Measurements from ENCODE around the gene DCDC2. TPM values are rescaled to one million over a fixed set of nuclear protein-coding genes. Genes with fewer than 3 reads are reported as not detected.
A peak's percentile ranks its signal among the peaks of the same experiment; 100 is the strongest.

The DCDC2 gene
- total RNA-seq, 1 experiment from 2014 or later = 1.8 TPM

DNA sequence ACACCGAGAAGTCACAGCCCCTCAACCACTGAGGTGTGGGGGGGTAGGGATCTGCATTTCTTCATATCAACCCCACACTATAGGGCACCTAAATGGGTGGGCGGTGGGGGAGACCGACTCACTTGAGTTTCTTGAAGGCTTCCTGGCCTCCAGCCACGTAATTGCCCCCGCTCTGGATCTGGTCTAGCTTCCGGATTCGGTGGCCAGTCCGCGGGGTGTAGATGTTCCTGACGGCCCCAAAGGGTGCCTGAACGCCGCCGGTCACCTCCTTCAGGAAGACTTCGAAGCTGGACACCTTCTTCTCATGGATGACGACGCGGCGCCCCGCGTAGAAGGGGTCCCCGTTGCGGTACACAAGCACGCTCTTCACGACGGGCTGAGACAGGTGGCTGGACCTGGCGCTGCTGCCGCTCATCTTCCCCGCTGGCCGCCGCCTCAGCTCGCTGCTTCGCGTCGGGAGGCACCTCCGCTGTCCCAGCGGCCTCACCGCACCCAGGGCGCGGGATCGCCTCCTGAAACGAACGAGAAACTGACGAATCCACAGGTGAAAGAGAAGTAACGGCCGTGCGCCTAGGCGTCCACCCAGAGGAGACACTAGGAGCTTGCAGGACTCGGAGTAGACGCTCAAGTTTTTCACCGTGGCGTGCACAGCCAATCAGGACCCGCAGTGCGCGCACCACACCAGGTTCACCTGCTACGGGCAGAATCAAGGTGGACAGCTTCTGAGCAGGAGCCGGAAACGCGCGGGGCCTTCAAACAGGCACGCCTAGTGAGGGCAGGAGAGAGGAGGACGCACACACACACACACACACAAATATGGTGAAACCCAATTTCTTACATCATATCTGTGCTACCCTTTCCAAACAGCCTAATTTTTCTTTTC lies at the start of gene DCDC2 (continued):
- no peak for TF ChIP-seq ZNF396 (CRISPR knock-in tag; IDR thresholded peaks at IDR 0.05; ENCODE audit: borderline replicate concordance)
- no peak for TF ChIP-seq SMAD4 (CRISPR knock-in tag; IDR thresholded peaks at IDR 0.05)
- TF ChIP-seq, protein P1, sequence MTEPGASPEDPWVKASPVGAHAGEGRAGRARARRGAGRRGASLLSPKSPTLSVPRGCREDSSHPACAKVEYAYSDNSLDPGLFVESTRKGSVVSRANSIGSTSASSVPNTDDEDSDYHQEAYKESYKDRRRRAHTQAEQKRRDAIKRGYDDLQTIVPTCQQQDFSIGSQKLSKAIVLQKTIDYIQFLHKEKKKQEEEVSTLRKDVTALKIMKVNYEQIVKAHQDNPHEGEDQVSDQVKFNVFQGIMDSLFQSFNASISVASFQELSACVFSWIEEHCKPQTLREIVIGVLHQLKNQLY (CRISPR knock-in tag; IDR thresholded peaks at IDR 0.05) = no peak
- TF ChIP-seq, protein P2, sequence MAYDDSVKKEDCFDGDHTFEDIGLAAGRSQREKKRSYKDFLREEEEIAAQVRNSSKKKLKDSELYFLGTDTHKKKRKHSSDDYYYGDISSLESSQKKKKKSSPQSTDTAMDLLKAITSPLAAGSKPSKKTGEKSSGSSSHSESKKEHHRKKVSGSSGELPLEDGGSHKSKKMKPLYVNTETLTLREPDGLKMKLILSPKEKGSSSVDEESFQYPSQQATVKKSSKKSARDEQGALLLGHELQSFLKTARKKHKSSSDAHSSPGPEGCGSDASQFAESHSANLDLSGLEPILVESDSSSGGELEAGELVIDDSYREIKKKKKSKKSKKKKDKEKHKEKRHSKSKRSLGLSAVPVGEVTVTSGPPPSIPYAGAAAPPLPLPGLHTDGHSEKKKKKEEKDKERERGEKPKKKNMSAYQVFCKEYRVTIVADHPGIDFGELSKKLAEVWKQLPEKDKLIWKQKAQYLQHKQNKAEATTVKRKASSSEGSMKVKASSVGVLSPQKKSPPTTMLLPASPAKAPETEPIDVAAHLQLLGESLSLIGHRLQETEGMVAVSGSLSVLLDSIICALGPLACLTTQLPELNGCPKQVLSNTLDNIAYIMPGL (CRISPR knock-in tag; IDR thresholded peaks at IDR 0.05) = peak; percentile 69; the same call in 1 of the 2 replicates
- TF ChIP-seq, protein P3, sequence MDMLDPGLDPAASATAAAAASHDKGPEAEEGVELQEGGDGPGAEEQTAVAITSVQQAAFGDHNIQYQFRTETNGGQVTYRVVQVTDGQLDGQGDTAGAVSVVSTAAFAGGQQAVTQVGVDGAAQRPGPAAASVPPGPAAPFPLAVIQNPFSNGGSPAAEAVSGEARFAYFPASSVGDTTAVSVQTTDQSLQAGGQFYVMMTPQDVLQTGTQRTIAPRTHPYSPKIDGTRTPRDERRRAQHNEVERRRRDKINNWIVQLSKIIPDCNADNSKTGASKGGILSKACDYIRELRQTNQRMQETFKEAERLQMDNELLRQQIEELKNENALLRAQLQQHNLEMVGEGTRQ (CRISPR knock-in tag; IDR thresholded peaks at IDR 0.05) = no peak
- no peak for TF ChIP-seq PRRX2 (CRISPR knock-in tag; IDR thresholded peaks at IDR 0.05)
- no peak for TF ChIP-seq ZNF219 (CRISPR knock-in tag; IDR thresholded peaks at IDR 0.05; ENCODE audit: borderline replicate concordance)
- TF ChIP-seq, protein P4, sequence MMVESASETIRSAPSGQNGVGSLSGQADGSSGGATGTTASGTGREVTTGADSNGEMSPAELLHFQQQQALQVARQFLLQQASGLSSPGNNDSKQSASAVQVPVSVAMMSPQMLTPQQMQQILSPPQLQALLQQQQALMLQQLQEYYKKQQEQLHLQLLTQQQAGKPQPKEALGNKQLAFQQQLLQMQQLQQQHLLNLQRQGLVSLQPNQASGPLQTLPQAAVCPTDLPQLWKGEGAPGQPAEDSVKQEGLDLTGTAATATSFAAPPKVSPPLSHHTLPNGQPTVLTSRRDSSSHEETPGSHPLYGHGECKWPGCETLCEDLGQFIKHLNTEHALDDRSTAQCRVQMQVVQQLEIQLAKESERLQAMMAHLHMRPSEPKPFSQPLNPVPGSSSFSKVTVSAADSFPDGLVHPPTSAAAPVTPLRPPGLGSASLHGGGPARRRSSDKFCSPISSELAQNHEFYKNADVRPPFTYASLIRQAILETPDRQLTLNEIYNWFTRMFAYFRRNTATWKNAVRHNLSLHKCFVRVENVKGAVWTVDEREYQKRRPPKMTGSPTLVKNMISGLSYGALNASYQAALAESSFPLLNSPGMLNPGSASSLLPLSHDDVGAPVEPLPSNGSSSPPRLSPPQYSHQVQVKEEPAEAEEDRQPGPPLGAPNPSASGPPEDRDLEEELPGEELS (CRISPR knock-in tag; IDR thresholded peaks at IDR 0.05) = no peak
- TF ChIP-seq SMAD3 (CRISPR knock-in tag; IDR thresholded peaks at IDR 0.05; ENCODE audit: borderline replicate concordance) = no peak
- peak; percentile 42; the same call in 1 of the 2 replicates for TF ChIP-seq SP1 (CRISPR knock-in tag; conservative IDR thresholded peaks at IDR 0.05)
- TF ChIP-seq, protein P5, sequence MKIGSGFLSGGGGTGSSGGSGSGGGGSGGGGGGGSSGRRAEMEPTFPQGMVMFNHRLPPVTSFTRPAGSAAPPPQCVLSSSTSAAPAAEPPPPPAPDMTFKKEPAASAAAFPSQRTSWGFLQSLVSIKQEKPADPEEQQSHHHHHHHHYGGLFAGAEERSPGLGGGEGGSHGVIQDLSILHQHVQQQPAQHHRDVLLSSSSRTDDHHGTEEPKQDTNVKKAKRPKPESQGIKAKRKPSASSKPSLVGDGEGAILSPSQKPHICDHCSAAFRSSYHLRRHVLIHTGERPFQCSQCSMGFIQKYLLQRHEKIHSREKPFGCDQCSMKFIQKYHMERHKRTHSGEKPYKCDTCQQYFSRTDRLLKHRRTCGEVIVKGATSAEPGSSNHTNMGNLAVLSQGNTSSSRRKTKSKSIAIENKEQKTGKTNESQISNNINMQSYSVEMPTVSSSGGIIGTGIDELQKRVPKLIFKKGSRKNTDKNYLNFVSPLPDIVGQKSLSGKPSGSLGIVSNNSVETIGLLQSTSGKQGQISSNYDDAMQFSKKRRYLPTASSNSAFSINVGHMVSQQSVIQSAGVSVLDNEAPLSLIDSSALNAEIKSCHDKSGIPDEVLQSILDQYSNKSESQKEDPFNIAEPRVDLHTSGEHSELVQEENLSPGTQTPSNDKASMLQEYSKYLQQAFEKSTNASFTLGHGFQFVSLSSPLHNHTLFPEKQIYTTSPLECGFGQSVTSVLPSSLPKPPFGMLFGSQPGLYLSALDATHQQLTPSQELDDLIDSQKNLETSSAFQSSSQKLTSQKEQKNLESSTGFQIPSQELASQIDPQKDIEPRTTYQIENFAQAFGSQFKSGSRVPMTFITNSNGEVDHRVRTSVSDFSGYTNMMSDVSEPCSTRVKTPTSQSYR (CRISPR knock-in tag; IDR thresholded peaks at IDR 0.05) = no peak
- TF ChIP-seq, protein P6, sequence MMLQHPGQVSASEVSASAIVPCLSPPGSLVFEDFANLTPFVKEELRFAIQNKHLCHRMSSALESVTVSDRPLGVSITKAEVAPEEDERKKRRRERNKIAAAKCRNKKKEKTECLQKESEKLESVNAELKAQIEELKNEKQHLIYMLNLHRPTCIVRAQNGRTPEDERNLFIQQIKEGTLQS (CRISPR knock-in tag; conservative IDR thresholded peaks at IDR 0.05) = no peak
- TF ChIP-seq ZBTB21 (CRISPR knock-in tag; IDR thresholded peaks at IDR 0.05; ENCODE audit: borderline replicate concordance) = no peak
- TF ChIP-seq TP53 (CRISPR knock-in tag; IDR thresholded peaks at IDR 0.05) = no peak
- 0 out of 2 replicates have a peak, but pooled peaks have one; percentile 12 for TF ChIP-seq MYBL2 (CRISPR knock-in tag; IDR thresholded peaks at IDR 0.05)
- TF ChIP-seq ETV6 (CRISPR knock-in tag; IDR thresholded peaks at IDR 0.05) = peak; percentile 77

DNA sequence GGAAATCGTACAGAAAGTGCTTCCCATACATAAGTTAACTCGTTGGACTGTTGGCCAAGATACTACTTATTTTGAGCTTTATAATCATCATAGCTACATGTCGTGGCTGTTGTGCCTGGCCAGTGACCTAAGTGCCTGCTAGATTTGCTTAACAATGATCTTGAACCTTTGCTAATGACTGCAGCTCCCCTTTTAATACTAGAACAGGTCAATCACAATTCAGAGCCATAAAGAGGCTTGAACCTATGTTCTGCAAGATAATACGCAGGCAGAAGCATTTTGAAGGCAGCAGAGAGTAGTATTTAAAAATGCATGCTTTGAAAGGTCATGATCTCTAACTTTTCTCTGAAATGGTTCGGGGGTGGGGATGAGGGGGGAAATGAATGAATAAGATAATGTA lies 47.4 kb upstream of the DCDC2 start:
- H3K4me3 Mint-ChIP-seq = peak overlapping the region; percentile 50
- DNase-seq (ENCODE audit: low spot score) (no peak), ATAC-seq (no peak)
- ChIA-PET POLR2A (interaction anchor here (0.7 kb wide), 2 partner anchors 90 to 145 kb away, joined by 3 to 10 read pairs; partner anchors contain the start of gene ALDH5A1), CTCF (interaction anchor here (0.7 to 1.3 kb wide), 5 partner anchors 16 to 293 kb away, joined by 3 to 4 read pairs (median 4); no protein-coding TSS in a partner anchor)
- TF ChIP-seq TEAD1 (CRISPR knock-in tag; IDR thresholded peaks at IDR 0.05) = peak; percentile 35; the same call in 1 of the 2 replicates
- TF ChIP-seq, protein P7, sequence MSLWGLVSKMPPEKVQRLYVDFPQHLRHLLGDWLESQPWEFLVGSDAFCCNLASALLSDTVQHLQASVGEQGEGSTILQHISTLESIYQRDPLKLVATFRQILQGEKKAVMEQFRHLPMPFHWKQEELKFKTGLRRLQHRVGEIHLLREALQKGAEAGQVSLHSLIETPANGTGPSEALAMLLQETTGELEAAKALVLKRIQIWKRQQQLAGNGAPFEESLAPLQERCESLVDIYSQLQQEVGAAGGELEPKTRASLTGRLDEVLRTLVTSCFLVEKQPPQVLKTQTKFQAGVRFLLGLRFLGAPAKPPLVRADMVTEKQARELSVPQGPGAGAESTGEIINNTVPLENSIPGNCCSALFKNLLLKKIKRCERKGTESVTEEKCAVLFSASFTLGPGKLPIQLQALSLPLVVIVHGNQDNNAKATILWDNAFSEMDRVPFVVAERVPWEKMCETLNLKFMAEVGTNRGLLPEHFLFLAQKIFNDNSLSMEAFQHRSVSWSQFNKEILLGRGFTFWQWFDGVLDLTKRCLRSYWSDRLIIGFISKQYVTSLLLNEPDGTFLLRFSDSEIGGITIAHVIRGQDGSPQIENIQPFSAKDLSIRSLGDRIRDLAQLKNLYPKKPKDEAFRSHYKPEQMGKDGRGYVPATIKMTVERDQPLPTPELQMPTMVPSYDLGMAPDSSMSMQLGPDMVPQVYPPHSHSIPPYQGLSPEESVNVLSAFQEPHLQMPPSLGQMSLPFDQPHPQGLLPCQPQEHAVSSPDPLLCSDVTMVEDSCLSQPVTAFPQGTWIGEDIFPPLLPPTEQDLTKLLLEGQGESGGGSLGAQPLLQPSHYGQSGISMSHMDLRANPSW (CRISPR knock-in tag; conservative IDR thresholded peaks at IDR 0.05; ENCODE audit: low read depth) = no peak
- no peaks in the 10 kb centered on the region for H3K27me3 Mint-ChIP-seq (ENCODE audit: low read depth)
- H3K4me1 Mint-ChIP-seq = peaks cover 41% of the 10 kb centered on the region
- no peaks in the 10 kb centered on the region for H3K9me3 Mint-ChIP-seq
- peaks cover 44% of the 10 kb centered on the region for H3K36me3 Mint-ChIP-seq
- H3K27ac Mint-ChIP-seq = peak overlapping the region; percentile 46
